Measurements from ENCODE around the gene SARDH.

GRCh38 chr9:133700819-133701320 is 37.3 kb downstream of the SARDH start:
- TF ChIP-seq CTCF (IDR thresholded peaks at IDR 0.05) (no peak), POLR2AphosphoS5 (IDR thresholded peaks at IDR 0.05) (no peak), POLR2A (IDR thresholded peaks at IDR 0.05) (no peak)
